SK-N-SH (cell line): Measurements from ENCODE around the gene RSRC1.

ENCODE experiments used
- CTCF ChIP-seq: fragments of 200-600 bp; sonication (generic); IDR thresholded peaks from 2 replicates; pipeline ENCODE4 v1.6.1; 2017; ENCODE audit warnings: antibody characterized with exemption, mild to moderate bottlenecking, moderate library complexity
- EP300 ChIP-seq, 2 experiments: IDR thresholded peaks; 2 replicates each; pipeline versions ENCODE4 v1.4.0 to v1.6.1; 2012; ENCODE audit warnings: borderline replicate concordance in 1 of 2, low read depth in 1 of 2, low read length in 1 of 2
- EZH2phosphoT487 ChIP-seq: fragments of 200-600 bp; sonication (generic); IDR thresholded peaks from 2 replicates; pipeline ENCODE4 v1.6.1; 2017; ENCODE audit warnings: low read depth, mixed run types, mild to moderate bottlenecking, antibody characterized with exemption, moderate library complexity, borderline replicate concordance
- JUND ChIP-seq: IDR thresholded peaks from 2 replicates; pipeline ENCODE4 v1.4.0; 2012
- MAX ChIP-seq: IDR thresholded peaks from 2 replicates; pipeline ENCODE4 v1.4.0; 2012; ENCODE audit warnings: low read depth
- POLR2AphosphoS5 ChIP-seq: IDR thresholded peaks from 2 replicates; pipeline ENCODE4 v1.6.1; 2012; ENCODE audit warnings: low read depth, low read length
- RAD21 ChIP-seq: IDR thresholded peaks from 2 replicates; pipeline ENCODE4 v1.6.1; 2012; ENCODE audit warnings: mild to moderate bottlenecking, low read length
- RXRA ChIP-seq: IDR thresholded peaks from 2 replicates; pipeline ENCODE4 v1.4.0; 2012; ENCODE audit warnings: low read depth, mild to moderate bottlenecking, borderline replicate concordance
- SMC3 ChIP-seq: IDR thresholded peaks from 2 replicates; pipeline ENCODE4 v1.6.1; 2012; ENCODE audit warnings: low read depth, low read length, improper control_type of control experiment
- TEAD4 ChIP-seq: IDR thresholded peaks from 2 replicates; pipeline ENCODE4 v1.4.0; 2012; ENCODE audit warnings: mild to moderate bottlenecking, borderline replicate concordance; ENCODE audit not compliant: insufficient read depth
- YY1 ChIP-seq: IDR thresholded peaks from 2 replicates; pipeline ENCODE4 v1.4.0; 2012; ENCODE audit warnings: low read depth, mild to moderate bottlenecking

- TF ChIP-seq RAD21 (no peak), MAX (no peak), TEAD4 (no peak), CTCF (no peak), JUND (no peak), EZH2phosphoT487 (no peak), EP300 (IDR thresholded peaks at IDR 0.05; ENCODE audit: borderline replicate concordance in 1 of 2, low read depth in 1 of 2, low read length in 1 of 2) (no peak), POLR2AphosphoS5 (no peak), RXRA (no peak), SMC3 (no peak), YY1 (no peak)
Measured at GRCh38 chr3:158226429-158226828, 116.5 kb downstream of the RSRC1 start.
